ENCODE results near the gene SCARB1. TPM values are rescaled to one million over a fixed set of nuclear protein-coding genes. Genes with fewer than 3 reads are reported as not detected.
"Not testable (repeated sequence)": the region's sequence is repeated elsewhere in the genome, so short reads cannot be mapped to it uniquely, and the experiment has no call there.

The SCARB1 gene
- polyA plus RNA-seq, 12 donors = 16.7 to 66.4 (median 22.4) TPM; not detected in 1

DNA sequence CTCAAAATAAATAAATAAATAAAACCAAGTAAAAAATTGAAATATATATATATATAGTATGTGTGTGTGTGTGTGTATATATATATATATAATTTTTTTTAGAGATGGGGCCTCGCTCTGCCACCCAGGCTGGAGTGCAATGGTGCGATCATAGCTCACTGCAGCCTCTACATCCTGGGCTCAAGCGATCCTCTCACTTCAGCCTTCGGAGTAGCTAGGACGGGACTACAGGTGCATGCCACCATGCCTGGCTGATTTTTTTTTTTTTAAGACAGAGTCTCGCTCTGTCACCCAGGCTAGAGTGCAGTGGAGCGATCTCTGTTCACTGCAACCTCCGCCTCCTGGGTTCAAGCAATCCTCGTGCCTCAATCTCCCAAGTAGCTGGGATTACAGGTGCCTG, 24.1 kb upstream of the SCARB1 start:
- DNase-seq = not testable (repeated sequence)

DNA sequence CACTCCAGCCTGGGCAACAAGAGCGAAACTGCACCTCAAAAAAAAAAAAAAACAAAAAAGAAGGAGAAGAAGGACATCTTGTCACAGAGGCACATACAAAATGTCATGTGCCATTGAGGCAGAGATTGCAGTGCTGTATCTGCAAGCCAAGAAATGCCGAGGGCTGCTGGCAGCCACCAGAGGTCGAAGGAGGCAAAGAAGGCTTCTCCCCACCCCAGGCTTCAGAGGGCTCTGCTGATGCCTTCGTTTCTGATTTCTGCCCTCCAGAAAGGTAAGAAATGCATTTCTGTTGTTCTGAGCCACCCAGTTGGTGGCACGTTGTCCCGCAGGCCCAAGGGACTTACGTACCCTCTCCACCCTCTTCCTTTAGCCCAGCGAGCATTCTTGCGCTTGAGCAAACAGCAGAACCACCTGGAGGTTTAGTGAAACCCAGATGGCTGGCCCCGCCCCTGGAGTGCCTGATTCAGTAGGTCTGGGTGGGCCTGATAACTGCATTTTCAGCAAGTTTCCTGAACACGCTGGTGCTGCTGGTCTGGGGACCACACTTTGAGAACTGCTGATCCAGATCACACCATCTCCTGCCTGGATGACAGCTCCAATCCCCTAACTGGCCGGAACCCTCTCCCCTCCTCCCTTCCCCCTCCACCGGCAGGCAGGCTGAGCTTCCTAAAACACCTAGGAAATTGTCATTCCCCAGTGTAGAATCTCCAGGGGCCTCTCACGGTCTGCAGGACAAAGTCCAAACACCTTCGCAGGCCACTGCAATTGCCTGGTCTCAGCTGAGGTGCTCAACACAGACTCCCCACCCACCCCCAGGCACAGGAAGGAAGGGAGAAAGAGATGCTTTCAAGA, 21.1 kb upstream of the SCARB1 start:
- no peak for DNase-seq

DNA sequence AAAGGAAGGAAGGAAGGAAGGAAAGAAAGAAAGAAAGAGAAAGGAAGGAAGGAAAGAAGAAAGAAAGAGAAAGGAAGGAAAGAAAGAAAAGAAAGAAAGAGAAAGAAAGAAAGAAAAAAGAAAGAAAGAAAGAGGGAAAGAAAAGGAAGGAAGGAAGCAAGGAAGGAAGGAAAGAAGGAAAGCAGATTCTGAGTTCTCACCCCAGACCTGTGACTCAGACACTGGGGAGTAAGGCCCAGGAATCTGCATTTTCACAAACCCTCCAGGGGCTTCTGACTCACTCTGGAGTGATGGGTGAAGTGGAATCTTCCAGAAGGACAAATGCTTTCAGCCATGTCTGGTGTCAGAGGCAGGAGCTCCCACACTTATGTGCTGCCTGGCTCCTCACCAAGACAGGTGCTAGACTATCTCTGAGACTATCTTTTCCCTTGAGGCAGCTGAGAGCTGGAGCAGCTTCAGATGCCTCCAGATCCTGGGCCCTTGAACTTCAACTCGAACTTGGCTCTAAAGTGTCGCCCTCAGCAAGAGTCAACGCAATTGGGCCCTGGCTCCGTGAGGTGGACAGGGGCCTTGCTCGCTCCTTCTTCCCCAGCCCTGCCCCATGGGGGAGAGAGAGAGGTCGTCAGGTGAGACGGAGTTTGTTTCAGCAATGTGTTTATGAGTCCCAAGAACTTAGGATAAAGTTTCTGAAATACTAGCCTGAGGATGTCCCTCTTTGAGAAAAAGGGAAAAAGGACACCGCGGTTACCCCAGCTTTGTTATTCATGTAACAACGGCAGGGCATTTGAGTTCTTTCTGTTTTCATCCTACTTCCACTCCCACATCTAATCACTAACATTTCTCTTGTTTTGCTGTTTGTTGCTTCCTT, 19.8 kb upstream of the SCARB1 start:
- no peak for DNase-seq

DNA sequence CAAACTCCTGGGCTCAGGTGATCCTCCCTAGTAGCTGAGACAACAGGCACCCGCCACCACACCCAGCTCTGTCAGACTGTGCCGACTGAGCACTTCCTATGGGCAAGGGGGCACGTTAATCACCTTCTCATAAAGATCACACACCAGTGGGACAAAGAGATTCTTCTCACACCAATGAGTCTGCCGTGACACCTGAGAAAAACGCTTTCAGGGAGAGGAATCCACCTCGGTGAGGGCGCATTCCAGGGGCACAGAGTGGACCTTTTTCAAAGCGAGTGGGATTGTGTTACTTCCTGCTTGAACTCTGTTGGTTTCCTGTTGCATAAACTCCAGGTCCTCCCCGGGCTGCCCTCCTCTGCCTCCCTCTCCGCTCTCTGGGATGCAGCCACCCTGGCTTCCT, 17.5 kb upstream of the SCARB1 start:
- DNase-seq = no peak

DNA sequence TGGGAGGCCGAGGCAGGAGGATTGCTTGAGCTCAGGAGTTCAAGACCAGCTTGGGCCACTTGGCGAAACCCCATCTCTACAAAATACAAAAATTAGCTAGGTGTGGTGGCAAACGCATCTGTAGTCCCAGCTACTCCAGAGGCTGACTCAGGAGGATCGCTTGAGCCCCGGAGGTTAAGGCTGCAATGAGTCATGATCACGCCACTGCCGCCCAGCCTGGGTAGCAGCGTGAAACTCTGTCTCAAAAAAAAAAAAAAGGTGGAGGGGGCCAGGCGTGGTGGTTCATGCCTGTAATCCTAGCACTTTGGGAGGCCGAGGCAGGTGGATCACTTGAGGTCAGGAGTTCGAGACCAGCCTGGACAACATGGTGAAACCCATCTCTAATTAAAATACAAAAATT, 16.7 kb upstream of the SCARB1 start:
- DNase-seq = not testable (repeated sequence)

DNA sequence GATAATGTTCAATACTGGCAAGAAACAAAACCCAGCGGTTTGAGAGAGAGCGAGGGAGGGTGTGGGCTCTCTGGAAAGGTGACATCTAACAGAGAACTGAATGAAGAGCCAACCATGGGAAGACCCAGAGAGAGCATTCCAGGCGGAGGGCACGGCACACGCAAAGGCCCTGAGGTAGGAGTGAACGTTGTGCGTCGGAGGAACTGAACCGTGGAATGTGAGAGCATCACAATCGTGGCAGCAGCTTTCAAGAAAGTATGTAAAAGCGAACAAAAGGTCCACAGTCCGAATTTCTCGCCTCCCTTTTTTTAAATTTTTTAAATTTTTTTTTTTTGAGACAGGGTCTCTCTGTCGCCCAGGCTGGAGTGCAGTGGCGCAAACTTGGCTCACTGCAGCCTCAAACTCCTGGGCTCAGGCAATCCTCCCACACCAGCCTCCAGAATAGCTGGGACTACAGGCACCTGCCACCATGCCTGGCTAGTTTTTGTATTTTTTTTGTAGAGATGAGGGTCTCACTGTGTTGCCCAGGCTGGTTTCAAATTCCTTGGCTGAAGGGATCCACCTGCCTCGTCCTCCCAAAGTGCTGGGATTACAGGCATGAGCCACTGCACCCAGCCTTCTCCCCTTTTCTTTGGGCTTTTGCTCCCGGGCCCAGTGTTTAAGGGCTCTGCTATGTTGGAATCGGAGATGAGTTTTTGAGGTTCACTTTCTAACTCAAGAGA, 15.3 kb upstream of the SCARB1 start:
- DNase-seq = no peak

DNA sequence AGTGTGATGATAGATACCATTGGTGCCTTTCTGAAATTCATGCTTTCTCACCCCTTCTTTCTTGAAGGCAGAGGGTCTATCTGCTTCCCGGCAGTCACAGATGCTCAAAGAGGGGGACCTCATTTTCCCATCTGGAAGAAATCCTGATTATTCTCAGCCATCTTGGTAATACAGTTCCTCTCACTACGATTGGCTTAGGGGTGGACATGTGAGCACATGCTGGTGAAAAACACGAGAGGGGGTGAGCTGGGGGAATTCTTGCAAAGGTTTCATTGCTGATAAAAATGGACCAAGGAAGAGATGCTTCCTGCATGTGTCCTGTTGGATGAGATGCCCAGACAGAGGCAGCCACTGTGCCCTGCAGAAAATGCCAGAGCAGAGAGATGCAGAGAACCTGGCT, 13.8 kb upstream of the SCARB1 start:
- DNase-seq = no peak

DNA sequence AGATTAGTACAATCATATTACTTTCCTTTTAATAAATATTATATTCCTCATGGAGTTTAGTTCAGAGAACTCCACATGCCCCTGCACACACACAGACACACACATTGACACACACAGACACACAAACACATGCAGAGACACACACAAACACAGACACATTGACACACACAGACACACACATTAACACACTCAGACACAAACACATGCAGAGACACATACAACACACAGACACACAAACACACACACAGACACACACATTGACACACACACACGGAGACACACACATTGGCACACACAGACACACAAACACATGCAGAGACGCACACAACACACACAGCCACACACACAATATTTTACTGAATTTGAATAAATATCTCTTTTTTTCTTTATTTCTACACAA, 12.5 kb upstream of the SCARB1 start:
- no peak for DNase-seq

DNA sequence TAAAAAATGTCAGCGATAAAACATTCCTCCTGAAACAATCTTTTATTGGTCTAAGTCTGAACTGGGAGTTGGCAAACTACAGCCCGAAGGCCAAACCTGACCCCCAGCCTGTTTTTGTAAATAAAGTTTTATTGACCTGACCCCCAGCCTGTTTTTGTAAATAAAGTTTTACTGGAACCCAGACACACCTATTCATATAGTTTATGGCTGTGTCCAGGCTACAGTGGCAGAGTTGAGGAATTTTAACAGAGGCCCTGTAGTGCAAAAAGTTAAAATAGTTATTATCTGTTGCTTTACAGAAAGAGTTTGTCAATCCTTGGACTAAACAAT, 12.1 kb upstream of the SCARB1 start:
- no peak for DNase-seq

DNA sequence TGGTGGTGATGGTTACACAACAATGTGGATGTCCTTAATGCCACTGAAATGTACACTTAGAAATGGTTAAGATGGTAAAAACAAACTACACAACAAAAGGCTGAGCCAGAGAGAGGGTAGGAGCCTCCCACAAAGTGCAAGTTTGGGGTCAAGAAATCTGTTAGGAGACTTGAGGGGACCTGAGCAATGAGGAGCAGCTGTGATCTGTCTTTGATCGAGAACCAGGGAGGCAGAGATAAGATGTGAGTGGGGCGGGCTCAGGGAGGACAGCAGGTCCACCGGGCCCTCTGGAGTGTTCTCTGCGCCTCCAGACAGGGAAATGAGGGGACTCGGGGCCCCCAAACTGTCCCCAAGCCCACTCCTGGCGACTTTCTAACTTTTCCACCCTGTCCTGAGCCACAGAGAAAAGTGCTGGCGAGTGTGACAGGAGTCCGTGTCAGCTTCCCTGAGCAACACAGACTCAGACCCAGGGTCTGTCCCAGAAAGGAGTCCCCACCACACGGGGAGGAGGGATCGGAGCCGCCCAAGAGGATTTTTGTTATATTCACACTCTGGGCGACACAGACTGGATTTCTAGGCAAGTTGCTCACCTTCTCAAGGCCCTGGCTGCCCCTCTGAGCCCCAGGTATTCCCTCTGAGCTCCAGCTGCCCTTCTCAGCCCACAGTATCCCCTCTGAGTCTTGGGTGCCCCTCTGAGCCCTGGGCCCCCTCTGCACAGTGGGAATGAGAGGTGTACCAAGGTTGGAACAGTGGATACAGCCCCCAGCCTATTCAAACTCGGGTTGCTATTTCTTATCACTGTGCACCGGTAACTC, 11.5 kb upstream of the SCARB1 start:
- no peak for DNase-seq

DNA sequence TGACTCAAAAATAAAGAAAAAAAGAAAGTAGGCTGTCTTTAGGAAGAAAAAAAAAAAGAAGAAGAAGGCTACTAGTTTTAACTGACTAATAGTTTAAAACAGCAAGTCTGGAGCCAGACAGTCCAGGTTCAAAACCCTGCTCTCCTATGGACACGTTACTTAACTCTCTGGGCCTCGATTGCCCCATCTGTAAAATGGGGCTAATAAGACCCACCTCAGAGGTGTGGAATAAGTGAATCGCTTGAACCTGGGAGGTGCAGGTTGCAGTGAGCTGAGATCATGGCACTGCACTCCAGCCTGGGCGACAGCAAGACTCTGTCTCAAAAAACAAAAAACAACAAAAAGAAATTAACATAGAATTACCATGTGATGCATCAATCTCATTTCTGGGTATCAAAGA, 10.5 kb upstream of the SCARB1 start:
- DNase-seq = no peak

DNA sequence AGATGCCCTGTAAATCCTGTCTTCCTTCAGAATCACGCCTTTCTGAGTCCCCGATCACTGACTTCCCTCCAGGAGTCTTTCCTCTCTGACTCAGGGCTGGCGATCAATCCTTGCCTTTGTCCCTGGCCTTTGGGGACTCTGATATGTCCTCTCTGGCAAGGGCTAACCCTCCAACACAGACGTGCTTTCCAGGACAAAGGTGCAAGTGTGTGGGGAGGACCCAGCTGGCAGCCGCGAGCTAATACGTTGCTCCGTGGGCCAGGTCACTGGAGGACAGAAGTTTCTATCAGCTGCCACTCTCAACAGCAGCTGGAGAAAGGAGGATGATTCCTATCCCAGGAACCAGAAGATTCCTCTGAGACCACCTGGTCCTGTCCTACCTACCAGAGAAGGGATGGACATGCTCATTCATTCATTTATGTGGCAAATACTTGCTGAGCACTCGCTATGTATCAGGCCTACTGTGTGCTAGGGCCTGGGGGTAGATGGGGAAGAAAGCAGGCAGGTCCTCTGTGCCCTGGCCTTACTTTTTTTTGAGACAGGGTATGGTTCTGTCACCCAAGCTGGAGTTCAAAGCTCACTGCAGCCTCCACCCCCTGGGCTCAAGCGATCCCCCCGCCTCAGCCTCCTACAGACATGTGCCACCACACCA, 8.5 kb upstream of the SCARB1 start:
- DNase-seq = no peak

DNA sequence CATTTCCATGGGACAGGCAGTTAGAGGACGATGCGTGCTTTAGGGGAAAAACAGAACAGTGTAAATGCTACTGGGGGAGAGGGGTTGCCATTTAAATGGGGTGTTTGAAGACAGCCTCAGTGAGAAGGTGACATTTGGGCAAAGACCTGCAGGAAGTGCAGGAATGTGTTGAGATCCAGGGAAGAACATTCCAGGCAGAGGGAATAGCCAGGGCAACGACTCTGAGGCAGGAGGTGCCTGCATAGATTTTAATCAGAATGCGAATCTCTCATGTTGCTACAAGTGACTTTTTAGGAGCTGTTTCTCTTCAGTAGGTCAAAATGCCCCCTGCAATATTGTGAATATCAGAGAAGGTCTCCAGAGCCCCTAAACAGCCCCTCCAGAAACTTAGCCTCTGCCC, 7.6 kb upstream of the SCARB1 start:
- no peak for DNase-seq

DNA sequence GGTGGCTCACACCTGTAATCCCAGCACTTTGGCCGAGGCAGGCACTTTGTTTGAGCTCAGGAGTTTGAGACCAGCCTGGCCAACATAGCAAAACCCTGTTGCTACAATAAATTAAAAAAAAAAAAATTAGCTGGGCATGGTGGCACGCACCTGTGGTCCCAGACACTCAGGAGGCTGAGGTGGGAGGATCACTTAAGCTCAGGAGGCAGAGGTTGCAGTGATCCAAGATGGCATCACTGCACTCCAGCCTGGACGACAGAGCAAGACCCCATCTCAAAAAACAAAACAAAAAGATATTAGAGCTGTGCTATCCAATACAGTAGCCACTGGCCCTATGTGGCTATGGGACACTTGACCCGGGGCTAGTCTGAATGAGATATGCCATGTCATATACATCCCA, 6.9 kb upstream of the SCARB1 start:
- no peak for DNase-seq

DNA sequence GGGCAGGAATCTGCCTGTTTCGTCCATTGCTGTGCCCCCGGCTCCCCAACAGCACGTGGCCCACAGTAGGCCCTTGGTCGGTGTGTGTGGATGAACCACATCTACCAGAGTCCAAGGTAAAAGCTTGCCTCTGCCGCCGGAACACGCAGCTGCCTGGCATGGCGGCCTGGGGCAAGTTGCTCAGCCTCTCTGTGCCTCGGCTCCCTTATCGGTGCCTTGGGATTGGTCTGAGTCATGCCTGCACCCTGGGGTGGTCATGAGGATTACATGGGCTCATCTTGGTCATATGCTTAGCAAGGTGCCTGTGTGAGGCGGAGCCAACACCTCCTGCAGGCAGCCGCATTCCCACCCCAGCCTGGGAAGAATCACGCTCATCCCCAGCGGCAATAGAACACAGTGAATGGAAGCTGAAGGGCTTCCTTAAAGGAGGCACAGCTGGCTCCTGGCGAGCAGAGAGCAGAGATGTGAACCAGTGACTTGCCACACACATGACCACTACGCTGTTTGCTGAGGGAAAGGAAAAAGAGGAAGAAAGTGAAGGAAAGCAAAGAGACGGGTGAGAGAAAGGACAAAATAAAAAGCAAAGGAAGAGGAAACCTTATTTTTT, 5.5 kb upstream of the SCARB1 start:
- no peak for DNase-seq

DNA sequence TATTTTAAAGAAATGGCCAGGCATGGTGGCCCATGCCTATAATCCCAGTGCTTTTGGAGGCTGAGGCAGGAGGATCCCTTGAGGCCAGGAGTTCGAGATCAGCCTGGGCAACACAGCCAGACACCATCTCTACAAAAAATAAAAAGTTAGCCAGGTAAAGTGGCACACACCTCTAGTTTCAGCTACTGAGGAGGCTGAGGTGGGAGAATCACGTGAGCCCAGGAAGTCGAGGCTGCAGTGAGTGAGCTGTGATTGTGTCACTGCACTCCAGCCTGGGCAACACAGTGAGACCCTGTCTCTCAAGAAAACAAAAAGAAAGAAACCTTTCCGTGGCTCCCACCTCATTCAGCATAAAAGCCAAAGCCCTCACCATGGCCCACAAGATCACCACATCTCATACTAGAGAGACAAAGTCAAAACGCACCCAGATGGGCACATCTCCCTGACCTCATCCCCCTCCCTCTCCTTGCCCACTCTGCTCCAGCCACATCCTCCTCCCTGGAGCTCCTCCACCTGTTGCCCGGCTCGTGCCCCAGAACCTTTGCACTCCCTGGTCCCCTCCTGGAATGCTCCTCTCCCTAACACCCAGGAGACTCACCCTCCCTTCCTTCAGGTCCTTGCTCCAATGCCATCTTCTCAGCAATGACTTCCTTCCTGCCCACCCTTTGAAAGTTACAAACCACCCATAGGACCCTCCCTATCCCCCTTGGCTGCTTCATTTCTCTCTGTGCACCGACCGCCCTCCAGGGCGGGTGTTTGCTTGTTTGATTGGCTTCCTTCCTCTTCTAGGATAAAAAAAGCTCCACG, 4.8 kb upstream of the SCARB1 start:
- no peak for DNase-seq

DNA sequence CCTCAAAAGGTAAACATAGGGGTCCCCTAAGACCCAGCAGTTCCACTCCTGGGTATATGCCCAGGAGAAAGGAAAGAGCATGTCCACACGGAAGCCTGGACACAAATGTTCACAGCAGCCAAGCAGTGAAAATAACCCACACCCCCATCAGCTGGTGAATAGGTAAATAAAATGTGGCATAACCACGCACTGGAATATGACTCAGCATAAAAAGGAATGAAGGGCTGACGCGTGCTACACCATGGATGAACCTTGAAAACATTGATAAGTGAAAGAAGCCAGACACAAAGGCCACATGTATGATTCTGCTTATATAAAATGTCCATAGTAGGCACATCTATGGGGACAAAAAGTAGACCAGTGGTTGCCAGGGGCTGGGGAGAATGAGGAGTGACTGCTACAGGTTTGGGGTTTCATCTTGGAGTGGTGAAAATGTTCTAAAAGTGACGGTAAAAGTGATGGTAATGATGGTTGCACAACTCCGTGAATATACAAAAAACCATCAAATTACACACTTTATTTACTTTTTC, 3.8 kb upstream of the SCARB1 start:
- no peak for DNase-seq

DNA sequence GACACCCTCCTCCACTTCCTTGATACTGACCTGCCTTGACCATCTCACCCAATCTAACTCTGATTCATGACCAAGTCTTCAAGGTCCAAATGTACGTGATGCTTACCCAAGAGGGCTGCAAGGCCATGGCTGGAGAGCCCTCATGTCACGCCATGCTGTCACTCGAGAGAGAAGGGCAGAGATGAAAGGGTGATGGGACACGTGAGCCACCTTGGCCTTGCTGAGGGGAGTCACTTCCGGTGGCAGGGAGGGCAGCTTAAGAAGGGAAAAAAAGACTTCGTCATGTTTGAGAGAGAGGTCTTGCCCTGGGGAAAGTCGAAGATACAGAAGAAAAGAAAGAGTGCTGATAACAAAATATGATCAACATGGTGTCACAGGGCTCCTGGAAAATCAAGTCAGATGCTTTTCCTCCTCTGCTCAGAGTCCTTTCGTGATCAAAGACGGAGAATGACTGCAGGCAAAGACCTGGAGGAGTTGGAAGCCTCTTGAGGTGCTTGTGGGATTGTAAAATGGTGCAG, 3.3 kb upstream of the SCARB1 start:
- no peak for DNase-seq

DNA sequence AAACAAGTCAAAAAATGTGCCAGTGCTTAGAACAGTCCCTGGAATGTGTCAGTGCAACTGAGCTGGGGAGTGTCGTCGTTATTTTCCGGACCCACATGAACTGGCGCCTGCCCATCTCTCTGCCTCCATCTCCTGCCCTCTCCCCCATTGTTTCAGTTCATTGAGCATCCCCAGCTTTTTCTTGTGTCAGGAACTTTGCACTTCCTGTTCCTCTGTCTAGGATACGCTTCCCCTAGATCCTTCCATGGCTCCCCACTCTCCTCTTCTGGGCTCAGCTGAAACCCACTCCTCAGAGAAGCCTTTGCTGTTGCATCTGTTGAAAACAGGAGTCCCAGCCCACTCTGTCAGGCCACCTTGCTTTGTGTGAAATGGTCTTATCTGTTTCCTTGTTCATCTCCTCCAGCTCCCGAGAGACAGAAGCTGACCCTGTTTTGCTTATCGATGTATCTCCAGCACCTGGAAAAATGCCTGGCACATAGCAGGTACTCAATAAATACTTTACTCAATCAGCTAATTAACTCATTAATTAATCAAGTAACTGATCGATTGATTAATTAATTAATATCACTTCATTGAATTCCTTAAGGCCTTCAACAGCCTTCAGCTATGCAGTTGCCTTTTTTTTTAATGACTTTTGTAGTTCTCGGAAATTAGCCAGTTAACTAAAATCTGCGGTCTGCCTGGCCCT, 2.7 kb upstream of the SCARB1 start:
- DNase-seq = no peak

Data from muscle of arm (tissue), 12 donors.